Lower lobe of right lung (tissue), 2 donors: ENCODE measurements around the gene RAP1A. TPM values are rescaled to one million over a fixed set of nuclear protein-coding genes. Genes with fewer than 3 reads are reported as not detected.
A peak's percentile ranks its signal among the peaks of the same experiment; 100 is the strongest.

ENCODE experiments used
- ATAC-seq, 2 donors: fragments of 200-7000 bp; cut with Tn5 transposase; one replicate each; pipeline ENCODE4 v1.9.1; 2020 to 2022; ENCODE audit warnings: mild to moderate bottlenecking in 2 of 2, moderate library complexity in 2 of 2
- DNase-seq: peaks from one replicate; pipeline ENCODE4 v3.0.0-alpha.2; 2020
- H3K27ac ChIP-seq: fragments of 200-600 bp; one replicate; pipeline ENCODE4 v1.8.0; 2022
- H3K27me3 ChIP-seq: fragments of 200-600 bp; one replicate; pipeline ENCODE4 v1.8.0; 2022; ENCODE audit warnings: low read depth
- H3K36me3 ChIP-seq: fragments of 200-600 bp; one replicate; pipeline ENCODE4 v1.8.0; 2022; ENCODE audit warnings: mild to moderate bottlenecking
- H3K4me1 ChIP-seq: fragments of 200-600 bp; one replicate; pipeline ENCODE4 v1.8.0; 2022
- H3K4me3 ChIP-seq: fragments of 200-600 bp; one replicate; pipeline ENCODE4 v1.8.0; 2022; ENCODE audit warnings: mild to moderate bottlenecking
- H3K9me3 ChIP-seq: fragments of 200-600 bp; one replicate; pipeline ENCODE4 v1.8.0; 2022
- intact Hi-C: fragments of 100-400 bp; cut with DNase I; formaldehyde crosslinking; loops from one replicate; pipeline ENCODE4 v1.11.0; 2022
- total RNA-seq: library from RNA; stranded (reverse); fragmentation: NEBNext Ultra II Directional; extraction: Animal tissue kit (Norgen Biotek cat#: 25700); gene quantifications from one replicate; pipeline ENCODE4 v1.2.1, GENCODE V29; 2021
- TF ChIP-seq, protein P1 (sequence below): fragments of 200-600 bp; IDR thresholded peaks from one replicate; pipeline ENCODE4 v1.8.0; 2022; ENCODE audit warnings: antibody characterized with exemption, mild to moderate bottlenecking
- donor health status: DM: no; HTN: yes; CAD: no; lungs with severe emphysema.

RAP1A gene
- total RNA-seq, 1 donor from 2014 or later: 134 TPM

DNA sequence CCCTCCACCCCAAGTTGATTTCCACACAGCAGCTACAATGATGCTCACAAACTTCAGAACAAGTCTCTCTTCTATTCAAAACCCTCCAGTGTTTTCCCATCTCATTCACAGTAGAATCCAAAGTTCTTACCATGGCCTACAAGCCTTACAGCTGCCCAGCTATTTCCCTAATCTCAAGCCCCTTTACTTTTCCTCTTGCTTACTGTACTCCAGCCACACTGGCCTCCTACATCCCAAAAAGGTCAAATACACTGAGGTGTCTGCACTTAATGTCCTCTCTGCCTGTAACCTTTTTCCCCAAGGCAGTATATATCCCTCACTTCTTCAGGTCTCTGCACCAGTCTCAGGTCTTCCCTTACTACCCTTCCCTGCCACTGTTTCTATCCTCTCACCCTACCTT, 2.6 kb downstream of the RAP1A start:
- intact Hi-C loops: no loop called here
- H3K36me3 ChIP-seq: no peaks in the 10 kb centered on the region
- no peaks in the 10 kb centered on the region for H3K27me3 ChIP-seq
- peak overlapping the region; percentile 85 for H3K4me3 ChIP-seq
- H3K4me1 ChIP-seq: peaks cover 71% of the 10 kb centered on the region
- TF ChIP-seq, protein P1, sequence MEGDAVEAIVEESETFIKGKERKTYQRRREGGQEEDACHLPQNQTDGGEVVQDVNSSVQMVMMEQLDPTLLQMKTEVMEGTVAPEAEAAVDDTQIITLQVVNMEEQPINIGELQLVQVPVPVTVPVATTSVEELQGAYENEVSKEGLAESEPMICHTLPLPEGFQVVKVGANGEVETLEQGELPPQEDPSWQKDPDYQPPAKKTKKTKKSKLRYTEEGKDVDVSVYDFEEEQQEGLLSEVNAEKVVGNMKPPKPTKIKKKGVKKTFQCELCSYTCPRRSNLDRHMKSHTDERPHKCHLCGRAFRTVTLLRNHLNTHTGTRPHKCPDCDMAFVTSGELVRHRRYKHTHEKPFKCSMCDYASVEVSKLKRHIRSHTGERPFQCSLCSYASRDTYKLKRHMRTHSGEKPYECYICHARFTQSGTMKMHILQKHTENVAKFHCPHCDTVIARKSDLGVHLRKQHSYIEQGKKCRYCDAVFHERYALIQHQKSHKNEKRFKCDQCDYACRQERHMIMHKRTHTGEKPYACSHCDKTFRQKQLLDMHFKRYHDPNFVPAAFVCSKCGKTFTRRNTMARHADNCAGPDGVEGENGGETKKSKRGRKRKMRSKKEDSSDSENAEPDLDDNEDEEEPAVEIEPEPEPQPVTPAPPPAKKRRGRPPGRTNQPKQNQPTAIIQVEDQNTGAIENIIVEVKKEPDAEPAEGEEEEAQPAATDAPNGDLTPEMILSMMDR: no peak
- no peak for ATAC-seq
- no peak for DNase-seq
- no peaks in the 10 kb centered on the region for H3K9me3 ChIP-seq
- H3K27ac ChIP-seq: no peak overlapping the region

DNA sequence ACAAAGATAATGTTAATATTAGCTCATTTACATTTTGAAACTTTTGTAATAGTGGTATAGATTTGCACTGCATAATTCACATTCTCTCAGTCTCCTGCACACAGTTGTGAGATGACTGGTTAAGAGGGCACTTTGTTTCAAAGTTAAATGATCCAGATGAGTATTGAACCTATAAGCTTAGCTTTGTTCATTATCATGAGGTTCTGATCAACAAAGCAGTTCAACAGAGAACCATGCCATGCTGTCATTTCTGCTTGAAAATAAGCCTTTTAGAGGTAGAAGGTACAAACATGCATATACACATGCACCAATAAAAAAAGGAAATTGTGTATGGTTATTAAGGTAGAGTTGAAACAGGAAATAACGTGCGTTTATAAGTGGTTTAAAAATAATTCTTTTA, 4.8 kb downstream of the RAP1A start:
- Histone ChIP-seq H3K27me3 (no peaks in the 10 kb centered on the region), H3K4me3 (no peak overlapping the region), H3K9me3 (no peaks in the 10 kb centered on the region), H3K36me3 (no peaks in the 10 kb centered on the region), H3K27ac (no peak overlapping the region), H3K4me1 (peaks cover 86% of the 10 kb centered on the region)
- ATAC-seq (no peak), DNase-seq (no peak)
- TF ChIP-seq, protein P1: no peak
- intact Hi-C loops: no loop called here

DNA sequence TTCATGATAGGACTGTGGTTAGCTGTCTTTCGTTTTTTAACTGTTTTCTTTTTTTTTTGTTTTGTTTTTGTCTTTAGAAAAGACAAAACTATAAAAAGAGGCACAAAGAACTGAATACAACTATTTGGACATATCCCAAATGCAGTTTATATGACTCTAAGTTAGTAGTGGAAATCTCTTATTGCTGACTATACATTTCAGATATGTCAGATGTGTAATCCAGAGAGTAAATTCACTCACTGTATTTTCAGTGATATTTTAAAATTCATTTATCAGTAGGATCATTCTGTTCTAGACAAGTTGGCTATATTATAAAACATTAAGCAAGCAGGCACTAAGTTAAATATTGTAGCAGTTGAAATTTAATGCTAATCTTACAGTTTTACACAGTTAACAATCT, 5.7 kb downstream of the RAP1A start:
- intact Hi-C loops: no loop called here
- H3K36me3 ChIP-seq: no peaks in the 10 kb centered on the region
- H3K9me3 ChIP-seq: no peaks in the 10 kb centered on the region
- no peak overlapping the region for H3K27ac ChIP-seq
- TF ChIP-seq, protein P1: no peak
- H3K27me3 ChIP-seq: no peaks in the 10 kb centered on the region
- DNase-seq (no peak), ATAC-seq (no peak)
- peaks cover 92% of the 10 kb centered on the region for H3K4me1 ChIP-seq
- no peak overlapping the region for H3K4me3 ChIP-seq

DNA sequence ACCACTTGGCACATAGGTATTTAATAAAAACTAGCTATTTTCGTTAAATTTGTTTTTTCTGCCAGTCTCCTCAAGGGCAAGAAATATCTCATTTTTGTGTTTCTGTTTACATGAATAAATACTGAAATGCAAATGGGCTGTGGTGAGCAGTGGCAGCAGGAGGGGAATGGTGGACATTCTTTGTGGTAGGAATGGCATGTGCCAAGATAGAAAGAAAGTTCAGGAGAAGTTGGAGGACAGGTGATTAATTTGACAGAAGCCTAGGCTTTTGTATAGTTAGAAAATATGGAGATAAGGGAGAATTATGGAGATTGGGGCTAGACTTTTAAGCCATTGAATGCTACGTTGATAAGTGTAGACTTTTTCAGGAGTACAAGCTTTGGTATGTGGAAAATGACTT, 8.6 kb downstream of the RAP1A start:
- Histone ChIP-seq H3K4me3 (no peak overlapping the region), H3K4me1 (peaks cover 79% of the 10 kb centered on the region), H3K27me3 (no peaks in the 10 kb centered on the region), H3K36me3 (no peaks in the 10 kb centered on the region), H3K9me3 (no peaks in the 10 kb centered on the region), H3K27ac (no peak overlapping the region)
- no peak for ATAC-seq
- intact Hi-C loops: no loop called here
- DNase-seq: no peak
- TF ChIP-seq, protein P1: no peak

DNA sequence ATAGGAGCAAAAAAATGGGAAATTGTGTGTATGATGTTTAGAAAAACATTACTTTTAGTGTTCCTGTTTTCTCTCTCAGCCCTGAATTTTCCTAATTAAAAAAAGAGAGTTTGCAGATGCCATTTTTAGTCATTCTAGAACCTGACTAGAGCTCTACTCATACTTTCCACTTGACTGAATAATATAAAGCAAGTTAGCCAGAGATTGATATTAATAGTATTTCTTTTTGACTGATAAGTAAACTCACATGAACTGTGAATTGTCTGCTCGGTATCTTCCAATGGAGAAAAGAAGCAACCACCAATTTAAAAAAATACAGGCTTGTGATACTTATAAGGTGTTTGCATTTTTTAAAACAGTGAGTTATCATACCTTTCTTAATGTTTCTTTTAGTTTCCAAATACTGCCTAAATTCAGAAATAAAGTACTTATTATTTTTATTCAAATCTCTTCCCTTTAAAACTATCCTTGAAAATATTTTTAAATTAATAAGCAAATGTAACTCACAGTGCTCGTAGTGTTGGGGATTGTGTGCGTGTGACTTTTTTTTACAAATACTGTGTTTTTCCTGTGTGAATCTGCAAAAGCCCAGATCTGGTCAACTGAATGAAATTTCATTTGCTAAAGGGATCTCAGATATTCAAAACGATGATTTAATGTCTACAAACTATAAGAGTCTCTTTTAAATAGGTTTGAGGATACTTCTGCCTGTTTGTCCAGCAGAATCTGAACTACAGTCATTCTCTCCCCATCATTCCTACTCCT, 9.8 kb downstream of the RAP1A start:
- TF ChIP-seq, protein P1: no peak
- H3K27me3 ChIP-seq: no peaks in the 10 kb centered on the region
- H3K4me1 ChIP-seq: peaks cover 75% of the 10 kb centered on the region
- no peak for ATAC-seq
- H3K4me3 ChIP-seq: no peak overlapping the region
- no peaks in the 10 kb centered on the region for H3K36me3 ChIP-seq
- intact Hi-C loops: no loop called here
- H3K9me3 ChIP-seq: no peaks in the 10 kb centered on the region
- H3K27ac ChIP-seq: no peak overlapping the region
- DNase-seq: no peak
